GM21529 (cell line): Measurements from ENCODE around the gene FAM117A.
"Not testable (repeated sequence)": the region's sequence is repeated elsewhere in the genome, so short reads cannot be mapped to it uniquely, and the experiment has no call there.

ENCODE experiments used
- ATAC-seq: cut with Tn5 transposase; IDR thresholded peaks from one replicate; pipeline ENCODE4 v1.9.1; 2021; ENCODE audit not compliant: unreplicated experiment

Gene FAM117A

DNA sequence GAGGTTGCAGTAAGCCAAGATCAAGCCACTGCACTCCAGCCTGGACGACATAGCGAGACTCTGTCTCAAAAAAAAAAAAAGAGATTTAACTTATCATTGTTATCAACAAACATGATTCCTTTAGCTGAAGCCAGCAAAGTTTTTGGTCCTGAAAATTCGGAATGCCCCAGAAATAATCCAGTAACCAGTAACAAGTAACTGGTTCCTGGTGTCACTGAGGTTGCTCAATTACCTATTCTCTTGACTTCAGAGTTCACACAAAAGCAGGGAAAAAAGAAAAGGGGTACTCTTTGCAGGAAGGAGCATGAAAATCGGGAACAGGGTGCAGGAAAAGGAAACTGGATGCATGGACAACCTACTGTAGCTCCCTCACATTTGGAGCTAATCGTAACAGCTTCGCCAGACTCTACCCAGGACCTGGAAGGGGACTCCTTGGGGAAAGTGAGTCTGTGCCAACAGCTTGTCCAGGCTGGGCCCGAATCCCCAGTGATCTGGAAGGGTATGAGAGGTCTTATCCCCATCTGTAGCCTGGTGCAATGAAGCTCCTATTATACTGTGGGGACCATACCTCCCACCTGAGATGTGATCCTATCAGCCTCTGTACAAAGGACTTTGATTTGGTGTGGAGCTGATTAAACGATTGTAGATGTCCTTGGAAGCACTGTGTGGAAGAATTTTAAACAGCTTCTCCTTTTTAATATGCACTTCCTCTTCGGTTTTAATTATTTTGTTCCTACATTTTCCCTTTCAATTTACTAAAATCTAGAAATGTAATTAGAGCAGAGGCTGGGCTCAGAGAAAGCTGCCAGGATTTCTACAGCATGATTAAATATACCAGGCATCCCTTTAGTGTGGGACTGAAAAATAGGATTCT, 82.6 kb downstream of the FAM117A start:
- ATAC-seq, result no peak

DNA sequence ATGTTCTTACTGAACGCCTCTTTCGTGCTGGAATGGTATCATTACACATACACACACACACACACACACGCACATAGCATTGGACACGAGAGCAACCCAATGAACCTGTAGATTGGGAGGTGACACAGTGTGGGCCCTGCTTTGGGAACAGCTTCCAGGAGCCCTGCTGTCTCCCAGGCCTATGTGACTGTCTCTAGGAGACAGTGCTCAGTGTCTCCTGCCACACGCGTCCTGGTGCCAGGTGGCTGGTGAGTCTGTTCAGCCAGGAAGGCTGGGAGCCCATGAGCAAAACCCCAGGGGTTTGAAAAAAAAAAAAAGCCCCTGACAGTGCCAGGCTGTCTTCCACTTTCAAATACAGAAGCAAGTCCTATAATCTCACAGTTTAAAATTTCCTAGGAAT, 83.6 kb downstream of the FAM117A start:
- ATAC-seq, result no peak

DNA sequence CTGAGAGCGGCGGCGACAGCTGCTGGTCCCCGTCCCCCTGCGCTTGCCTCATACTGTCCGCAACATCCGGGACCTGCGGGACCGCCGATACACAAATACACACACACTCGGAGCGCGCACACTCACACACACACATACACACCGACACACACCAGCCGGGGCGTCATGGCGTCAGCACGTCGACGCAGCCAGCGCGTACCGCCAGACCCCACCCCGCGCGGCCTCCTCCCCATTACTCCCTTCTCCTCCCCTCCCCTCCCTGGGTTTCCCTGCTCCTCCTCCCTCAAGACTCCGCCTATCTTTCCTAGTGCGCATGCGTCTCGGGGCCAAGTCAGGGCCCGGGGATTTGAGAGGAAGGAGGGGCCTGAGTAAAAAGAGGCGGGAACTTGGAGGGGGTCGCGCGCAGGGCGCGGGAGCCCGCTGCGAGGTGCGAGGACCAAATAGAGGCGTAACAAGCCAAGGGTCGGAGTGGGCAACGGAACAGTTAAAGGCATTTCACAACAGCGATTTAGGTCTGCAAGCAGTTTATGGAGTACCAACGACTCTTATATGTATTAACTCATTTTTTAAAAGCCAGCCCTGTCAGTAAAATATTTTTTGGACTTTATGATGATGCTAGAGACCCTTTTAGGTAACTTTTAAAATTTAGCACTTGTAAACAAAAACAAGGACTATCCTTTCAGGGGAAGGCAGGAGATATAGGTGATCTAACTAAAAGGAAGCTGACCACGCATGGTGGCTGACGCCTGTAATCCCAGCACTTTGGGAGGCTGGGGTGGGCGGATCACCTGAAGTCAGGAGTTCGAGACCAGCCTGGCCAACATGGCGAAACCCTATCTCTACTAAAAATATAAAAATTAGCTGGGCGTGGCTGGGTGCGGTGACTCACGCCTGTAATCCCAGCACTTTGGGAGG, 85.7 kb downstream of the FAM117A start, which contains the start of gene SPOP:
Gene SPOP (minus strand): TSS at position 165 of the 915 bp plus-strand sequence. CDS start 55,287 bp downstream, outside the sequence.
- peak; percentile 70 for ATAC-seq

DNA sequence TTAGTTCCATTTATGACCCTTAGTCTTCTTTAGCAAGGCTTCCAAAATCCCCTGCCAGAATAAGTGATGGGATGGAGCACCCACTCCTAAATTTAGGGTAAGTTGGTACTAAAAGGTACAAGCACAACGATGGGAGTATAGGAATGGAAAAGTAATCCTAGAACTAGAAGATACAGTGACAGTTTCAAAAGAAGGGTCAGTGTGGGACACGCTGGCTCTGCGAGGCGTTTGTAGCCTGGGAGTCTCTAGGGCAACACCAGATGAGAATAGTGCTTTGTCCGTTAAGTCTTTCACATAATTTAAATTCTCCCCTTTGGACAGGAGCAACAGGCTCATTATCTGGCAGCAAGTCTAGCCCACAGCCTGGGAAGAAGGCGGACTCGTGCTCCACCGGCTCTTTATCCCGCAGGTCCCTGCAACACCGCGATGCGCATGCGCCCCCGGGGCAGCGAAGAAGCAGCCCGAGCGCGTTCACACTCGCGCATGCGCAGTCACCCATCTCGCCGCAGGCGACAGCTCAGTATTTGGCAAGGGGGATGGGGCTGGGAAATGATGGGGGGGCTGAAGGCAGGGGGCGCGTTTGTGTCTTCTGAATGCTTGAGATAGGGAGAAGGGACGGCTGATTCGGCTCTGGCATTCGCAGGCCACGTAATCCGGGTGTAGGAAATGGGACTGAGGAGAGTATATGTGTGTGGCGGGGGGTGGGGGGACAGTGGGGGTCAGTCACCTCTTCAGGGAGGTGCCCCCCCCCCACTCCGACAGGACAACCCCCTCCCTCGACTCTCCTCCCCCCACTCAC, 86.6 kb downstream of the FAM117A start:
- ATAC-seq, result peak; percentile 41

DNA sequence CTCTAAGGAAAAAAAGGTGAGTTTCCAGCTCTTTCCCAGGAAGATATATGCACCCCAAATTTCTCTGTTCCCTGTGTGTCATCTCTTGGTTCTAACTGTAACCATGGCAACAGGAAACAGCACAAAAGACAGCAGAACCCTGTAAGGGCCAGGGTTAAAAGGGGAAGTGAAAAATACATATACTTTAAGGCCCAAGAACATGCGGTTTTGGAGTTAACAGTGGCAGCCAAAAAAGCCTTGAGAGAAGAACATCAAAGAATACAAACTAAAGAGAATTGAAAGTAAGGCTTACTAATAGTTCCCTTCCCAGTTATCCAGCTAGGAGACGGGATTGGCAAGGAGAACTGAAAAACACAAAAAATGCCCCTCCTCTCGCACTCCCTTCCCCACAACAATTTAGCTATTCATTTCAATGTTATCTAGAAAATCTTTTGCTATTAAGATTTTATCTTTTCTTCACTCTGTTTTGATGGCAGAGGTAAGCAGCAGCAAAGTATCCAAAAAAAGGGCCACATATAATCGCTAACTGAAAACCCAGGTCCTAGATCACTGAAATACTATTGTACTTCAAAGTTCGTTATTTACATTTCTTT, 87.6 kb downstream of the FAM117A start:
- ATAC-seq, result peak; percentile 68

DNA sequence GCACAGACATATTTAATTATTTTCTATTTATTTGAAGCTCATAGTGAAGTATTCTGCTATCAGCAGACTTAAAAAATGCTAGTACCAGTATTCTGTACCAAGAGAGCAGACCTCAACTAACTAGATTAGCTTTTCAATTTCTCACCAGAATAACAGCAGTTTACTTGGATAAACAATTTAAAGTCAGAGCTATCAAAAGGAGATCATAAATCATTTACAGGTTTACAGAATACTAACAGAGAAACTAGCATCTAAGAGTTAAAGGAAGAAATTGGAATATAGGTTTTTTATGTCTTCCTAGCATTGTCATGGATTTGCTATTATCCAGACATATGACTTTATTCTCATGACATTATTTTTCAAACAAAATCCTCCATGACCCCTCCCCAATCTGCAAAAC, 89.4 kb downstream of the FAM117A start:
- ATAC-seq, result no peak

DNA sequence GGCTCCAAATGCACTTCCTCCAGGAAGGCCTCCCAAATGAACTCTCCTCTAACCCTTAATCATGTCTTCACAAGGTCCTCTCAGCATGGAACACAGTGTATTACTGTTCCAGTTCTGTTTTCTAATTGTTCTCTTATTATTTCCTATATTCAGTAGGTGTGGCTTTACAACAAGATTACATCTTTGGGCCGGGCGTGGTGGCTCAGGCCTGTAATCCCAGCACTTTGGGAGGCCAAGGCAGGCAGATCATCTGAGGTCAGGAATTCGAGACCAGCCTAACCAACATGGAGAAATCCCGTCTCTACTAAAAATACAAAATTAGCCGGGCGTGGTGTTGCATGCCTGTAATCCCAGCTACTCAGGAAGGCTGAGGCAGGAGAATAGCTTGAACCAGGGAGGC, 90.3 kb downstream of the FAM117A start:
- not testable (repeated sequence) for ATAC-seq

DNA sequence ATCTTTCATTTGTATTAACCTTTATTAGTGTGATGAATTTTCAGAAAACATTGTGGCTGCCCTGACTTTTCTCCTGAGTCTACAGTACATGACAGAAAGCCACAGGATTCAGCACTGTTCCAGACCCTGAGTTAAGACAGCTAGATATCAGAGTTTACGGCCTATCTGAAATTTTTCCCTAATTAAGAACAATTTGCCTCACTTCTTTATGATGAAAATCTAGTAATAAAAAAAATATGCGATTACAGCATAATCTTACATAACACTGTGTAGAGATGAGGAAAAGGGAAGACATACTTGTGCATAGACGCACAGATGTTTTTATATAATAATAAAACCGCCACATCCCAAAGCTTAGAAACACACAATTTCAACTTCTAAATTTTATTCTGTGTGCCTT, 93.3 kb downstream of the FAM117A start:
- no peak for ATAC-seq

DNA sequence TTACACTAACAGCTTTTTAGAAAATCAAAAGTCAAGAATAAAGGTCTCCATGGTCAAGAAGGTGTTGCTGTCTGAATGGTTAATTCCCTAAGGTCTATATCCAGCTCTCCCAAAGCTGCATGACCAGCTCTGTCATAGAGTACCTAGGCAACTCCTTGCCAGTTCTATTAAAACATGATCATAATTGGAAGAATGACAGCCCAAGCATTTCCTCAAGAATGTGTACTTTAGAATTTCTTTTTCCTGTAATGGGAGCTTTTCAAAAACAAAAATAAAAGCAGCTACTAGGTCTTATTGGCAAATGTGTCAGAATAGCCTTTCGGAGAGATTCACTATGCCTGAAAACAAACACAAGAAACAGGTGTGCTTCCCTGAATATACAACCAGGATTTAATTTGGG, 93.9 kb downstream of the FAM117A start:
- no peak for ATAC-seq

DNA sequence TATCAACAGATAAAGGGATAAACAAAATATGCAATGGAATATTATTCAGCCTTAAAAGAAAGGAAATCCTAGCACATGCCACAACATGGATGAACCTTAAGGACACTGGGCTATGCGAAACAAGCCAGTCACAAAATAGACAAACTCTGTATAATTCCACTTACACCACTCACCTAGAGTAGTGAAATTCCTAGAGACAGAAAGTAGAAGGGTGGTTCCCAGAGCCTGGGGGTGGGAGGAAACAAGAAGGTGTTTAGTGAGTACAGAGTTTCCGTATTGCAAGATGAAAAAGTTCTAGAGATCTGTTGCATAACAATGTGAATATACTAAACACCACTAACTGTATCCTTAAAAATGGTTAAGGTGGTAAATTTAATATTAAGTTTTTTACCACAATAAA, 96.1 kb downstream of the FAM117A start:
- no peak for ATAC-seq

DNA sequence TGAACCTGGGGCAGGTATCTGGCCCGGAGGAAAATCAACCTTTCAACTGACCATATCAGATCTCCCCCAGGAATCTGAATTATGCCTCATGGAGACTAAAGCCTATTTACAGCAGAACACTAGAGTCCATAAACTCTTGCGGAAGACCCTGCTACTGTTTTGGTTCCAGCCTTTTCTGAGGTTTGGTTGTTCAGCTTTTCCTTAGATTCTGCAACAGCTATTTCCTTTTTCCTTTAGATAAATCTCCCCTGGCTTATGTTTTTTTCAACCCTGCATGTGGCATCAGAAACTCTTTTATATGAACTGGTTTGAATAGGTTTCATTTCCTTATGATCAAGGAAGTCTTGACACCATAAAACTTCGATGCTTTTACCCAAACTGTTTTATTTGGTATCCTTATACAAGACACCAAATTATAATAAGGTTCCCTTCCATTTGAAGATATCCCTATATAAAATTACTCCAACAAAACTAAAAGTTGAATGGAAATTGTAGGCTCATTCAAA, 99.2 kb downstream of the FAM117A start:
- ATAC-seq, result no peak
